Prostate gland (tissue), 2 donors: ENCODE measurements around the gene PRKD1. TPM values are rescaled to one million over a fixed set of nuclear protein-coding genes. Genes with fewer than 3 reads are reported as not detected.

Experiments
- DNase-seq: peaks from one replicate; pipeline ENCODE4 v3.0.0-alpha.2; 2019; ENCODE audit warnings: low spot score
- H3K27ac ChIP-seq, 2 donors: fragments of 200-600 bp; sonication (generic); 2 replicates each; pipeline ENCODE4 v1.5.1; 2017 to 2019
- H3K27me3 ChIP-seq: fragments of 200-600 bp; sonication (generic); replicated peaks from 2 replicates; pipeline ENCODE4 v1.5.1; 2019; ENCODE audit not compliant: insufficient read depth
- H3K36me3 ChIP-seq, 2 donors: fragments of 200-600 bp; sonication (generic); 1 replicate in 1 of 2; 2 replicates in 1 of 2; pipeline versions ENCODE4 v1.5.1 to v1.8.1; 2017 to 2019
- H3K4me1 ChIP-seq: fragments of 200-600 bp; sonication (generic); replicated peaks from 2 replicates; pipeline ENCODE4 v1.5.1; 2019
- H3K4me3 ChIP-seq, 2 donors: fragments of 200-600 bp; sonication (generic); 2 replicates each; pipeline ENCODE4 v1.5.1; 2017 to 2019
- H3K9me3 ChIP-seq: fragments of 200-600 bp; sonication (generic); 2 replicates; pipeline ENCODE4 v1.5.1; 2017
- CTCF ChIP-seq, 4 experiments: fragments of 200-600 bp in 2 of 4; fragments of 450-650 bp in 2 of 4; sonication (generic) in 2 of 4; IDR thresholded peaks; 1 replicate in 3 of 4; 2 replicates in 1 of 4; pipeline ENCODE4 v1.5.1; 2016 to 2019; ENCODE audit warnings: antibody characterized with exemption in 4 of 4, mild to moderate bottlenecking in 2 of 4, moderate library complexity in 2 of 4
- POLR2A ChIP-seq: fragments of 450-650 bp; IDR thresholded peaks from one replicate; pipeline ENCODE4 v1.6.1; 2016; ENCODE audit warnings: antibody characterized with exemption, mild to moderate bottlenecking
- POLR2AphosphoS5 ChIP-seq: sonication (generic); formaldehyde crosslinking; IDR thresholded peaks from one replicate; pipeline ENCODE4 v1.6.1; 2017; ENCODE audit warnings: antibody characterized with exemption
- WGBS: methylation state at CpG from one replicate; pipeline ENCODE4 v1.1.5; 2018; 5-methylcytosine and 5-hydroxymethylcytosine counted together
- intact Hi-C: fragments of 100-400 bp; cut with DNase I; formaldehyde crosslinking; loops from one replicate; pipeline ENCODE4 v1.14.2; 2022
- small RNA-seq, 2 donors: library from RNA; depleted of rRNA; stranded (forward); fragments of <200 nt; gene quantifications; one replicate each; pipeline ENCODE3, GENCODE V24; 2016
- total RNA-seq, 2 donors: library from RNA; depleted of rRNA; stranded (reverse); fragments of >200 nt; gene quantifications; one replicate each; pipeline ENCODE4 v1.1.0, GENCODE V29; 2016

PRKD1 gene
- total RNA-seq, 2 donors from 2014 or later = 45.0 to 82.0 TPM

GRCh38 chr14:29536886-29537511 lies 390.6 kb downstream of the PRKD1 start:
- no peaks in the 10 kb centered on the region for H3K4me1 ChIP-seq
- intact Hi-C loops = loop anchor here (2.0 kb wide), 1 partner anchor 782 kb away; no protein-coding TSS in a partner anchor
- H3K27me3 ChIP-seq = no peaks in the 10 kb centered on the region
- no peak for DNase-seq
- H3K4me3 ChIP-seq = no peak overlapping the region
- H3K9me3 ChIP-seq = no peaks in the 10 kb centered on the region
- H3K36me3 ChIP-seq = no peaks in the 10 kb centered on the region
- TF ChIP-seq CTCF (IDR thresholded peaks at IDR 0.05) = peak in 2 of 4 experiments; percentile 13 to 33
- TF ChIP-seq POLR2AphosphoS5 = no peak
- no peak overlapping the region for H3K27ac ChIP-seq

- no peaks in the 10 kb centered on the region for H3K4me1 ChIP-seq
- 49% methylated on average over 7 of the region's 7 CpGs for WGBS
- no peak for DNase-seq
- H3K27me3 ChIP-seq = no peaks in the 10 kb centered on the region
- H3K9me3 ChIP-seq = no peaks in the 10 kb centered on the region
- no peak for TF ChIP-seq POLR2AphosphoS5
- TF ChIP-seq CTCF (IDR thresholded peaks at IDR 0.05) = no peak
- no peaks in the 10 kb centered on the region for H3K36me3 ChIP-seq
- no peak overlapping the region for H3K4me3 ChIP-seq
- H3K27ac ChIP-seq = no peak overlapping the region
- intact Hi-C loops = no loop called here
Observed at GRCh38 chr14:29529418-29529817, 398.2 kb downstream of the PRKD1 start.

- Histone ChIP-seq H3K4me3 (no peak overlapping the region), H3K9me3 (no peaks in the 10 kb centered on the region), H3K36me3 (no peaks in the 10 kb centered on the region), H3K27ac (no peak overlapping the region), H3K4me1 (no peaks in the 10 kb centered on the region), H3K27me3 (no peaks in the 10 kb centered on the region)
- 17% methylated on average over 1 of the region's 1 CpG for WGBS
- intact Hi-C loops = no loop called here
- TF ChIP-seq CTCF (IDR thresholded peaks at IDR 0.05) (no peak), POLR2AphosphoS5 (no peak), POLR2A (no peak)
- DNase-seq = no peak
Observed at GRCh38 chr14:29528889-29529288, 398.8 kb downstream of the PRKD1 start.

GRCh38 chr14:29527286-29527685 lies 400.4 kb downstream of the PRKD1 start:
- no peak overlapping the region for H3K27ac ChIP-seq
- H3K9me3 ChIP-seq = no peaks in the 10 kb centered on the region
- TF ChIP-seq POLR2A (no peak), CTCF (IDR thresholded peaks at IDR 0.05) (no peak), POLR2AphosphoS5 (no peak)
- no peaks in the 10 kb centered on the region for H3K27me3 ChIP-seq
- no peak overlapping the region for H3K4me3 ChIP-seq
- no peaks in the 10 kb centered on the region for H3K36me3 ChIP-seq
- DNase-seq = no peak
- intact Hi-C loops = no loop called here
- H3K4me1 ChIP-seq = no peaks in the 10 kb centered on the region

Small RNA genes within 50 kb of the gene (small RNA-seq; reads per million reads assigned to genes)
- gene RNU6-1234P = 0 reads per million in 2 donors
